Stomach (tissue), 4 donors: ENCODE measurements around the gene TMEM182.

Experiments
- CTCF ChIP-seq, 7 experiments: fragments of 450-650 bp in 4 of 7; fragments of 200-600 bp in 3 of 7; sonication (generic) in 3 of 7; IDR thresholded peaks; one replicate each; pipeline ENCODE4 v1.5.1; 2016 to 2019; ENCODE audit warnings: antibody characterized with exemption in 7 of 7, control low read depth in 2 of 7, mild to moderate bottlenecking in 1 of 7
- EP300 ChIP-seq: sonication (generic); formaldehyde crosslinking; IDR thresholded peaks from one replicate; pipeline ENCODE4 v1.6.1; 2017; ENCODE audit warnings: antibody characterized with exemption
- POLR2A ChIP-seq, 4 donors: fragments of 450-650 bp; IDR thresholded peaks; one replicate each; pipeline ENCODE4 v1.6.1; 2016; ENCODE audit warnings: antibody characterized with exemption in 4 of 4, control low read depth in 2 of 4, mild to moderate bottlenecking in 1 of 4, moderate library complexity in 1 of 4
- POLR2AphosphoS5 ChIP-seq, 3 donors: sonication (generic); formaldehyde crosslinking; IDR thresholded peaks; one replicate each; pipeline ENCODE4 v1.6.1; 2016; ENCODE audit warnings: antibody characterized with exemption in 3 of 3

DNA sequence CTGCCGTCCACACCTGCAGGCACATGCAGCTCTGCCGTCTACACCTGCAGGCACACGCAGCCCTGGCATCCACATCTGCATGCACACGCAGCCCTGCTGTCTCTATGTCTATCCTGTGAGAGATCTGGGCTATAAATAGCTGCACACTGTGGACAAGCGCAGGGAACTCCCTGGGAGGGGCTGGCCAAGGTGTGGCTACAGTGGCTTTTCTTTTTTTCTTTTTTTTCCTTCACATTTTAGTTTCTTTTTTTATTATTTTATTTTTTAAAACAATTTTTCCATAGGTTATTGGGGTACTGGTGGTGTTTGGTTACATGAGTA, 42.0 kb downstream of the TMEM182 start:
- TF ChIP-seq CTCF (IDR thresholded peaks at IDR 0.05), result no peak
- no peak for TF ChIP-seq EP300
- no peak for TF ChIP-seq POLR2A (IDR thresholded peaks at IDR 0.05)
- no peak for TF ChIP-seq POLR2AphosphoS5 (IDR thresholded peaks at IDR 0.05)
